Stimulated activated CD4-positive, alpha-beta T cell treated with anti-CD3 and anti-CD28 coated beads, Interleukin-15, amount 100 ng/mL, for 24 hours (primary cell): ENCODE data around the gene TOR4A.
A peak's percentile ranks its signal among the peaks of the same experiment; 100 is the strongest.

Experiments
- DNase-seq: peaks from one replicate; pipeline ENCODE4 v3.0.0-alpha.2; 2020

The TOR4A gene

DNA sequence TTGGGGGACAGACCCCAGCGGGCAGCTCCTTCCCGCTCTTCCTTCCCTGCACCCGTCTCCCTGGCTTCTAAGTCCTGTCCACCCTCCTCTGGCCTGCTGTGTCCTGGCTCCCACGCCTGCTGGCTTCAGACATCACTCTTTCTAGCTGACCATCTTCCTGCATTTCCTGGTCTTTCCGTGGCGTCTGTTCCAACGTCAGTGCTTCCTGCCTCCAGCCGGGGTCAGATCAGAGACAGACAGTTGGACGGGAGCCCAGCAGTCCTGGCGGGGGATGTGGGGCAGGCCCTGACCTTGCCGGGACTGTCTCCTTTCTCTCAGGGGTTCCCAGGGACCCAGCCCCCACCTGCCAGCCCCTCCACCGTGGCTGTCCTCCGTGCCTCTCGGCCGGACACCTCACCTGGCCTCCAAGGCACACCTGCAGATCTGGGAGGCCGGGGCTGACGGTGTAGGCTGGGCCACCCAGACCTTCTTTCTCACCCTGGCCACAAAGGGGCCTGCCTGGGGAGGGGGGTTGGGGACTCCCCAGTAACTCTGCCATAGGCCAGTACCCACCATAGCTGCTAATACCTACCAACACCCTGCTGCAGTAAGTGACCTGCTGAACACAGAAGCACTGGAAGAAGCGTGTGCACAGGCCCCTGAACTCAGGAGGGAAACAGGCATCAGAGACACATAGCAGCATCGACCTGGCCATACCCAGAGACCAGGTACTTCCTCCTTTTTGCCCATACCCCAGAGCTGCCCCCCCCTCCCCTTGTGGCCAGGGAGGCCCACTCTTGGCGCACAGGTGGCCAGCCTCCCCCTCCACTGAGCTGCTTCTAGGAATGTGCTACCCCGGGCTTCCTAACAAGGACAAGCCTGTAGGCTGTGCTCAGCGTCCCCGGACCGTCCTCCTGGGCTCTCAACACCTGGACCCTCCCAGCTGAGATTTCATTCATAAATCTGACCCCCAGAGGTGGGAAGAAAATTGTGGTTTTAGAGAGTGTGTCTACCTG, 19.4 kb downstream of the TOR4A start:
- DNase-seq = no peak

DNA sequence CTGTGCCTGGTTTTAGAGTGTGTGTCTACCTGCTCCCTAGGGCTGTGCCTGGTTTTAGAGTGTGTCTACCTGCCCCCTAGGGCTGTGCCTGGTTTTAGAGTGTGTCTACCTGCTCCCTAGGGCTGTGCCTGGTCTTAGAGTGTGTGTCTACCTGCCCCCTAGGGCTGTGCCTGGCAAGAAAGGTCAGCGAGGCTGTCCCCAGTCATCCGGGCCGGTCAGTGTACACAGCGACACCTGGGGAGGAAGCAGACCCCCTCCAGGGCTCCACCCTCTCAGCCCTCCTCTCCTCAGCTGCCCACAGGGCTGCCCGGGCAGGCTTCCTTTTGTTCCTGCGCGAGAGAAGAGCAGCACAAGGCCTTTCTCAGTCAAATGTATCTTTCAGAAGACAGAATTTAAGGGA, 20.4 kb downstream of the TOR4A start:
- DNase-seq = no peak

DNA sequence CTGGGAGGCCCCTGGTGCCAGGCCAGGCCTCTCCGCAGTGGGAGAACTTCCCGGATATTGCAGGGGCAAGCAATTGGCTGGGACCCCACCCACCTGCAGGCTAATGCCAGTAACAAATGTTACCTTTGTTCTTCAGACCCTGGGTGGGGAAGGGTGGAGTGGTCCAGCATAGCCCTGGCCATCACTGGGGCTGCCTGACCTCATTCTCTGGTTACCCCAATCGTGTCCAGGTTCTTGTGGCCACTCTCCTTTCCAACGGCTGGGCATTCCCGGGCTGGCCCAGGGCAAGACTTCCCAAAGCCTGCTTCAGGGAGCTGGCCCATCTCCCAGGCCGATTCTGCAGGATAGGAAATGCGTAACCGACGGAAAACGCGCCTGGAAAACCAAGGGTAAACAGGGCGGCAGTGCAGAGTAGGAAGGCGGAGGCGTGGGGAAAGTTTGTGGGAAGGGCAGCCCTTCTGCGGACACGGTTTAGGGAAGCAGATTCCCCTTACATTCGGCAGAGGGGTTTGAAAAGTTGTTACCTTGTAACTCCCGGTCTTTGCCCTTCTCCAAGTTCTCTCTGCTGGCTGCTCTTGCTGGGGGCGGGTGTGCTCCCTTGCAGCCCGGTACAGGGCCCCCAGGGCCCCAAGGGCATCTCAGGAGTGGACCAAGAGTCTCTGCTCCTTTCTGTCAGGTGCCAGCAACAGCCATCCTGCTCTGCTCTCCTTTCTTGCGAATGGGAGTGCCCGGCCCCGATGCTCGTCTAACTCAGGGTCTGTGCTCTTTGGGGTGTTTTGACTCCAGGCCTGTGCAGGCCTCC, 21.1 kb downstream of the TOR4A start:
- no peak for DNase-seq

DNA sequence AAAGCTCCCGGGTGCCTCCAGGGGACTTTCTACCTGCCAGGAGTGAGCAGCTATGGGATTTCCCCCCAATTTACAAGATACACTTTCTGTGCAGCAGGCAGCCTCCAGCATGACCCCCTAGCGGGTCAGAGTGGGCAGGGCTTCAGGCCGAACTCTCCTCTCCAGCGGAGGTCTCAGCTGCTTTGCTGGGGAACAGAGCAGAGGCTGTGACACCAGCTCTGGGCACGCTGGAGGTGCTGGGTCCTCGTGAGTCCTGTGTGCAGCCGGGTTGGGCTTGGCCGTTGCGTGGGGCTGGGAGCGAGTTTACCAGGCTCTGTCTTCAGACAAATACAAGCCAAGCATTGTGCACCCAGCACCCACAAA, 21.7 kb downstream of the TOR4A start:
- DNase-seq = no peak

DNA sequence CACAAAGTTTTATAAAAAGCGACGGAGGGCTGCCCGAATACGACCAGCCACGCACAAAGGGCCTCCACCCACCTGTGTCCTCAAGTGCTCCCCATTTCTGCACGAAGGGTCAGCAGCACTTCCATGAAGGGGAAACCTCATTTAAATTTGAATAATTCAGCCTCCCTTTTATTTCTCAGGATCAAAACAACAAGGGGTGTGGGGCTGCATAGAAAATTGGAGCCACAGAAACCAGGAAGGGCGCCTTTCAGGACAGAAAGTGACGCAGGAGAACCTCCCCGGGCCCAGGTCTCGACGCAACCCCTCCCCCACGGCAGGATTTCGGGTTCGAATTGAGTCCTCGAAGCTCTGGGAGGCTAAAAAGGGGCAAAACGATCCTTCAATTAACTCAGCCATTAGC, 22.4 kb downstream of the TOR4A start:
- no peak for DNase-seq

DNA sequence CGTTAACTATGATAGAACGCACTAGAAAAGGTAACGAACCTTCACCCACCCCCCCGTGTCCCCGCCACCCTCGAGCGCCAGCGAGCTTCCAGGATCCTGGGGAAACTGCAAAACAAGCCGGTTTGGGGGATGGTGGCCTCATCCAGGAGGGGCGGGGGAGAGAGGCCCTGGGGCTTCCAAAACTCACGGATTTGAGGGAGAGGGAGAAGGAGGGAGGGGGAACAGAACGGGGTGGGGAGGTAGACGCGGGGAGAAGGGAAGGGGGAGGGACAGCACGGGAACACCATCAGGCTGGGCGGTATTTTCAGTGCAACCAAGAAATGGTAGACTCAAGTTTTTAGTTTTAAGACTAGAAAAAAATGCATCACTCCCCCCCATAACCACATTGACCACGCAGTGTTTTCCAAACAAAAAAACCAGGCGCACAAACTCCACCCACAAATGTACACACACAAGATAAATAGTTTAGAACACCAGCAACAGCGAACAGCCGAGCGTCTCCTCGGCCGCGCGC, 23.1 kb downstream of the TOR4A start:
- DNase-seq = peak; percentile 8

DNA sequence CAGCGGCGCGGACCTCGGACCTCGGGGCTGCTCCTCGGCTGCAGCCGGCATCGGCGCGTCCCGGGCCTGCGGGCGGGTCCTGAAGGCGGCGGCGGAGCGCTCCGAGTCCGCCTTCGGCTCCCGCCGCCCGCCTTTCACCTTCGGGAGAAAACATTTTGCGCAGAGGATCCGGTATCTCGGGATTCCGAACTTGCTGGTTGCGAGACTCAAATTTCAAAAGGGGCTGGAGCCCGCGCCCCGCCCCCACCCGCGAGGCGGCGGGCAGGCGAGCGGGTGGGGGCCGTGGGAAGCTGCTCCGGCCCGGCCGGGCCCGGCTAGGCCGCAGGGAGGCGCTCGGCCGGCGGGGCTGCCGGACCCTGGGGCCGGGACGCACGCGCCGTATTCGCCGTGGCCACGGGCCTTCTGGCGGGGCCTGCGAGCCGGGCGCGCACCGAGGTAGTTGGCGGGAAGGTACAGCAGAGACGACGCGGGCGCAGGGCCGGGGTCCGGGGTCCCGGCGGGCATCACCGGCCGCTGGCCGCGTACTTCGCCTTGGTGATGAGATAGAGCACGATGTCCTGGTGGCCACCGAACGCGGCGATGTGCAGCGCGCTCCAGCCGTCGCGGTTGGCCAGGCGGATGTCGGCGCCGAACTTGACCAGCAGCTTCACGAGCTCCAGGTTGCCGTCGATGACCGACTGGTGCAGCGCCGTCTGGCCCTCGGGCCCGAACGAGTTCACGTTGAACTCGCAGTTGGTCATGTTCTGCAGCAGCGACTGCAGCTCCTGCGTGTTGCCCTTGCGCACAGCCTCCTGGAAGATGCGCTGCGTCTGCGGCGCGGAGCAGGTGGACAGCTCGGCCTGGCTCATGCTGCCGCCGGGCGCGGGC, 23.8 kb downstream of the TOR4A start:
- peak; percentile 50 for DNase-seq

DNA sequence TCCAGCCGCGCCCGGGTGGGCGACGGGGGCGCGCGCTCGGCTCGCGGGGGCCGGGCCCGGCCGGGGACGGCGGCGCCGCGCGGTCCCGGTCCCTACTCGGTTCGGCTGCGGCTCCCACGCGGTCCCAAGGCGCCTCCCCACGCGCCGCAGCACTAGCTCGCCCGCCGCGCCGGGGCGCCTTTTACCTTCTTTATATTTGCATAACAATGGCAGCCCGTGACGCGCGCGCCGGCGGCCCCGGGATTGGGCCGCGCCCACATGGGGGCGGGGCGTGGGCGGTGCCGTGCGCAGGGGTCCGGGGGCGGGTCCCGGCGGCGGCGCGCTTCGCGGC, 24.6 kb downstream of the TOR4A start, which contains the start of gene NRARP:
TSS of gene NRARP (minus strand) at position 154 of the 331 bp plus-strand sequence. CDS start 343 bp downstream, outside the sequence.
- DNase-seq = peak; percentile 94

DNA sequence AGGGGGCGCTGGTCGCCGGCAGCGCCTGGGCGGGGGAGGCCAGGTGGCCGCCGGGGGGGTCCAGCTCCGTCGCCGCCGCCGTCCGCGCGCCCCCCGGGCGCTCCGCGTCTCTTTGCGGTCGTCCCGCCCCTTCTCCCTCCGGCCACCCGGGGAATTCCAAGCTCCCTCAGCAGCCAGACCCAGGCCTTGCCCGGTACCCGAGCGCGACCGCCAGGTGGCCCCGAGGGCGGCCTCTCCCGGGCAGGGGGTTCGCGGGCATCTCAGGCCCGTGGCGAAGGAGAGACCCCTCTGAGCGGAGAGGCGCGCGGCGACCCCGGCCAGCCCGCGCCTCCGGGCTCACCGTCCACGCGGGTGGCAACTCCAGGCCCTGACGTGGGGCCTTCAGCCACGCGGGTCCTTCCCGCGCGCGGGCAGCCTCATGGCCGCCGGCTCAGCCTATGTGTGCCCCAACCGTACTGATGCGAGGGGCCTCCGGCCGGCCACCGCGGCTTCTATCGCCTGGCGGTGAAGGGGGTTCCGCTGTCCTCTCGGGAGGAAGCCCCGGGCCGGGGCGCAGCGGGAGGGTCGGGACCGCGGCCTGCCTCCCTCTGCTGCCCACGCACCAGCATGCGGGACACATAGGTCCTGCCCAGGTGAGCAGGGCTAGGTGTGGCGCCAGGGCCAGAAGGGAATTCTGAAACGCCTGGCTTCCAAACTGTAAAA, 25.1 kb downstream of the TOR4A start:
- peak; percentile 26 for DNase-seq

DNA sequence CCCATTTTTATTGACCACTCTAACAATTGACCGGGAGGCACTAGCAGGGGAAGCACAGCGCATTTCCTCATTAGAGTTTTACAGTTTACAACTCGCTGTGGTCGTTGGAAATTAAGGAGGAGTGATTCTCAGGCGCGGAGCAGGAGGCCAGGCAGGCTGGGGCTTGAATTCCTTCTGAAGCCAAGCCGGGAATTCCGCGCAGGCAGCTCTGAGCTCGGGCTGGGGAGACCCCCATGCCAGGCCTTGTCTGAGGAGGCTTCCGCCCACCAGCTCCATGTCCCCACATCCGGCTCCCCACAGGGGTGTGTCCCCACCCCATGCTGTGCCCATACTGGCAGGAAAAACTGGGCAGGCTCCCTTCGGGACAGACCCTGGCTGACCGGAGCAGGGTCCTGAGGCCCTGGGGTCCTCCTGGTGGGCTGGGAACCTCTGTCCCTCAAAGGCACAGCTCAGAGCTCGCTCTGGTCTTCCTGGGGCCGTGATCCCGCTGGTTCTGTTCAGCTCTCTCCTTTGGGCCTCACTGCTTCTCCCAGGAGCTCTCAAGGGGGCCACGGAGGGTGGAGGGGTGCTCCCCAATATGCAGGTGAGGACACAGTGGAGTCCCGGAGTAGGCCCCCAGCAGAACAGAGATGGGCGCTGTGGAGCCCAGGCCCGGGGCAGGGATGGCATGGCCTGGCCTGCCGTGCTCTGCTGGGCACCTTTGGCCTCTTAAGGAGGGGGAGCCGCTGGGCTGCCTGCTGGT, 25.8 kb downstream of the TOR4A start:
- no peak for DNase-seq

DNA sequence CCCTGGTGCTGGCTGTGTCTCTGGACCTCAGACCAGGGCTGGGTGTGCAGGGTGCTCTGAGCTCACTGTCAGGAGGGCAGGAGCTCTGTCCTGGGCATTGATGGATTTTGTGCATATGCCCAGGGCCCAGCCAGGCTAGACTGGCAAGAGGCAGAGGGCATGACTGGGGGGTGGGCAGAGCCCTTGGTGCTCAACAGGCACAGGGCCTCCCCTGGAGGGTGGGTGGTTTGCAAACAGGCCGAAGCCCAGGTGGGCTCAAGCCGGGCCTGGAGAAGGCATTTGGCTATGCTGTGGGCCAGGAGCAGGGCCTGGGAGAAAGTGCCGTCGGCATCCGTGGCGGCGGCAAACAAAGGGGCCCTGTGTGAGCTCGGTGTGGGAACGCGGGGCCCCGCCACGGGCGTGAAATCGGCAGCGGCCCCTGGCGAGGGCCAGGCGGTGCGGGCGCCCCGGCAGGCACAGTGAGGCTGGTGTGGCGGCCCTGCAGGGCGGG, 26.4 kb downstream of the TOR4A start:
- DNase-seq = no peak

DNA sequence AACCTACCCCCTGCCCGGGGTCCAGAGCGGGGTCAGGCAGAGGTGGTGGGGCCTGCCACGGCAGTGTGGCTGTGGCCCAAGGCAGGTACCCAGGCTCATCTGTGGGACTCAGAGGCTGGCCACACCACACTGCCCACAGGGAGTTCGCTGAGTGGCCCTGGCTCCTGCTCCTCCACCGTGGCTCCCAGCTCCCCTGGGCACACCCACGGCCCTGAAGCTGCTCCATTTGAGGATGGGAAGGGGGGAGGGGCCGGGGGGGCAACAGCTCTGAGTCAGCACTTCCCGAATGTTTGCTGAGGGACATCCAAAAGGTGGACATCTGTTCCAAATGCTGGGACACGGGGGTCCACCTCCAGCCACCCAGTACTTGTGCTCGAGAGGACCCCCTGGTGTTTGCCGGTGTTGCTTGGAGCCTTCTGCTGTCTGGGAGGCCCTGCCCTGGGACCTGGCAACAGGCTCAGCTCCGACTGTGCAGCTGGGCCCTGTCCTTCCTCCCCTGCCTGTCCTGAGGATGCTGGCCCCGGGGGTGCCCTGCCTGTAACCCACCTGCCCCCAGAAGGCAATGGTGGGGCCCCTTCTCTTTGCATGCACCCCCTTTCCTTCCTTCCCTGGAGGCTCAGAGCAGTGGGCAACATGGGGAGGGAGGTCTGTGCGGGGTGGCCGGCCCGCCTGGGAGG, 27.0 kb downstream of the TOR4A start:
- no peak for DNase-seq

DNA sequence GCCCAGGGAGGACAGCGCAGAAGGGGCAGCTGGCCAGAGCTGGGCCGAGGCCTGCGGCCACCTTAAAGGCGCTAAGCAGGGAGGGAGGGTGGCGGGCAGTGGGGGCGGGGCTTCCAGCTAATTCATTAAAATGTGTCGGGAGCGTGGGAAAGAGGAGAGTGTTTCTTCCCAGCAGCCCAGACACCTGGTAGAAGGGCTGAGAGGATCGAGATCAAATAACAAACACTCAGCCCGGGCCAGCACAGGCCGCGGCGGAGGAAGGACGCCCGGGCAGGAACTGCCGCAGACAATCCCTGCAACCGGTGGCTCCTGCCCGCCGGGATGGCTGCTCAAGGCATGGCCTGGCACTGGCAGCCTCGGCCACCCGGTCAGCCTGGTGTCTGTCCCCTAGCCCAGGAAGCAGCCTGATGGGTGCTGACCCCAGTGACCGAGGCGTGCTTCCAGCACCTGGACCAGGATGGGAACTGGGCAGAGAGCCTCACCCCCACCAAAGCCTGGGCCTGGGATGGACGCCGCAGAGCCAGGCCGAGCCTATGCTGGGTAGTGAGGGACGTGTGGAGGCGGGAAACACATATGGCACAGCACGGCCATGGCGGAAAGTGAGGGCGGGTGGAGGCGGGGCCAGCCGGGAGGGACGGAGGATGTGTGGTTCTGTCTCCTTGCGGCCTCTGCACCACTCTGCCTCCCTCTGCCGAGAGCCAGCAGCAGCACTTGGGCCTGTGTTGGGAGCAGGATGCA, 27.7 kb downstream of the TOR4A start:
- peak; percentile 84 for DNase-seq

DNA sequence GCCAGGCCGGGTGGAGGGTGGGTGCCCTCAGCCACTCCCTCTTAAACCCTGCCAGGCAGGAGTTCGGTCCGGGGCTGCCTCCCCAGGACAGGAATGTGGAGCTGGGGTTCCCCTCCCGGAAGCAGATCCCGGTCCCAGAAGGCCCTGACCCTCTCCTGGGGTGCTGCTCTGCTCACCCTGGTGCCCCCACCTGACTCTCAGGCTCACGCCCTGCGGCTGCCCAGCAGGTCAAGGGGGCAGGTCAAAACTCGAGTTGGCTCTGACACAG, 28.2 kb downstream of the TOR4A start:
- DNase-seq = no peak

DNA sequence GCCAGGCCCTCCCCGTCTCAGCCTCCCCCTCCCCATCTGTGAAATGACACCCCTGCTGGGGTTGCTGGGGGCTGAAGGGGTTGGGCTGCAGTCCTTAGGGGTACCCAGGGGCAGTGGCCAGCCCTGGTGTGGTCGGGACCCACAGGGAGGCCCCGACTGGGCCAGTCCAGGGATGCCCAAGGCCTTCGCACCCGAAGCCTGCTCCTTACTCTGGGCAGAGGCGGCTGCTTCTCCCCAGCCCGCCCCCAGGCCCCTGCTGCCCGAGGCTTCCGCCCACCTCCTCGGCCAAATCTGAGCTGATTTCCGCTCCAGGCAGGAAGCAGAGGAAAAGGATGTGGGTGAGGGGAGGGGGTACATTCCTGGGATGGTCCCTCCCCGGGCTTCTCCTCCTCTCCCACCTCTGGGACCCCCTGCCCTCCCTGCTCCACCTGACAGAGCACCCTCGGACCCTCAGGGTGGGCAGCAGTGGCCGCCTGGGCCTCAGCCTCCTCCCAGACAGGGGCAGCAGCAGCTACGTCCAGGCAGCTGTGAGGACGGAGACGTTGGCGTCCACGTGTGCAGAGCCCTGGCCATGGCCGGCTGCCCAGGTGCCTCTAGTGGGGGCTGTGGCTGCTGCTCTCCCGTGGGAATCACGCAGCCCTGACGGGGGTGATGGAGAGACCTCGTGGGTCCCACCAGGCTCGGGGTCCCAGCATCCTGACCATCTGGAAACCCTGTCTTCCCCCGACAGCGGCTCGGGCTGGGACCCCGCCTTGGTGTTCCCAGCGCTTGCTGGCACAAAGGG, 28.7 kb downstream of the TOR4A start:
- no peak for DNase-seq

DNA sequence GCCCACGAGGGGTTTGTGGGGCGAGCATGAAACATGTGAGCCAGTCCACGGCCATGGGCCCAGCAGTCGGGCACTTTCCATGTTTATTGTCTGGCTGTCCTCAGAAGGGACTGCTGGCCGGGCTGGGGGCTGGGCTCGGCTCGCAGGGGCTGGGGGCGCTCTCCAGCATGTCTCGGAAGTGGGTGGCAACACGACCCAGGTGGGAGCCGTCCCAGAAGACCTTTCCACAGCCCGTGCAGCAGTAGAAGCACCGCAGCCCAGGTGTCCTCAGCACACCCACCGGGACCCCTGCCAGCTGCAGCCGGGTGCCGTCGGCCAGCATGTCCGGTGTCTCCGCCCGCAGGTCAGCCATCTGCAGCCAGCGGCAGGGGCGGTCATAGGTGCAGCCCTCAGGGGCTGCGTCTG, 29.3 kb downstream of the TOR4A start:
- no peak for DNase-seq

DNA sequence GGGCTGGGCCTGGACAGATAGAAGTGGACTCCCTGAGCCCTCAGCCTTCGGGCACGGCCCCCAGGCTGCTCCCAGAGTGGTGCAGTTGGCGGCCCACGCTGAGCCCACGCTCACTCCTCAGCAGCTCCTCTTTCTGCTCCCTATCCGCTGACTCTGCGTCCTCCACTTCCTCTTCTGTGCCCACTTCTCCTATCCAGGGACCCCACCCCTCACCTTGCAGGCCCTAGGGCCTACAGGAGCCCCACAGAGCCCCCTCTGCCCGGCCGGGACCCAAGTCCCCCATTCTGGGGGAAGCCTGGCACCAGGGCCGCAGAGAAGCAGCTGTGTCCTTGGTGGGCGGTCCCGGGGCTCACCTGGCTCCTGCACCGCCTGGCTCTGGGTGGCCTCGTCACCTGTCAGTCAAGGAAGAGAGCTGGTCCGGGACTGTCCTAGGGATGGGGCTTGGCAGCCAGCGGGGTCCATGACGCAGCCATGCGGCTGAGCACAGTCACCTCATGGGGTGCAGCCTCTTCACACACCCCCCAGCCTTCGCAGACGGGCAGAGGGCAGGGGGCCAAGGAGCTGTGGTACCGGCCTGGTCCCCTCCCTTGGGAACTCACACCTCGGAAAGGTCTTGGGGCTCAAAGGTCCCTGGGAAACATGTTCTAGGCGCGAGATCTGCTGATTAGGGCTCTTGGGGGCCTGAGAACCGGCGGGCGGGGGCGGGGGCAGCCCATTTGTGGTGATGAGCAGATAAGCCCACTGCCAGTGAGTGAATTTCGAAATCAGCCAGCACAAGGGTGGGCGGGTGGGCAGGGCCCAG, 29.9 kb downstream of the TOR4A start:
- no peak for DNase-seq

DNA sequence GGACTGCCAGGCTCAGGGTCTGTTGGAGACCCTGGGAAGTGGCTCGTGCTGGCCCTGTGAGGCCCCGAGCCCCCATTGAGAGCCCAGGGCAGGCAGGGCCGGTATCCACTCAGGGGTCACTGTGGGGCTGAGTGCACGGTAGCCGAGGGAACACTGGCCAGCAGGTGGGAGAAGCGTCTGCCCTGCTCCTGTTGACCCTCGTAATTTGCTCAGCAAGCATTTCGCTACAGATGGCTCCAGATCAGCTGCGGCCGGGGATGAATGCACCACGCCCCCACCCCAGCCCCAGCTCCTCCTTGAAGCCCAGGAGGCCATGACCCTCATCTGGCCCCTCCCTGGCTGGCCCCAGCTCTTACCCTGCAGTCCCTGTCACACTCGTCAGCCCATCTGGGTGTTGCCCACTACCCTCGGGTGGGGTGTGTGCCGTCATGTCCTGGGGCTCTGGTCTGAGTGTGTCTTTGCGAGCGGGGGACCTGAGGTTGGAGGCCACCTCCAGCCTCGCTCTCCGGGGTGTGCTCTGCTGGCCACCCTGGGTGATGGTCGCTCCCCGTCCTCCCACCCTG, 30.6 kb downstream of the TOR4A start:
- no peak for DNase-seq
